Fibroblast of mammary gland (primary cell): Measurements from ENCODE around the gene ZFHX2.
"Not testable (repeated sequence)": the region's sequence is repeated elsewhere in the genome, so short reads cannot be mapped to it uniquely, and the experiment has no call there.

Experiments
- DNase-seq: peaks from one replicate; pipeline ENCODE4 v3.0.0-alpha.2; 2010; ENCODE audit warnings: low read depth
- H3K4me3 ChIP-seq: 2 replicates; pipeline ENCODE4 v1.5.1; 2011; ENCODE audit warnings: low read depth, mild to moderate bottlenecking, low read length, moderate library complexity; ENCODE audit not compliant: control insufficient read depth
- CTCF ChIP-seq: conservative IDR thresholded peaks from 2 replicates; pipeline ENCODE4 v1.5.1; 2011; ENCODE audit warnings: low read depth, low read length, inconsistent platforms; ENCODE audit not compliant: control insufficient read depth, insufficient read depth

The ZFHX2 gene

GRCh38 chr14:23538785-23539184 is 12.8 kb downstream of the ZFHX2 start:
- TF ChIP-seq CTCF, result no peak
- H3K4me3 ChIP-seq, result no peak overlapping the region
- peak; percentile 31 for DNase-seq

GRCh38 chr14:23538050-23538718 is 13.4 kb downstream of the ZFHX2 start:
- no peak overlapping the region for H3K4me3 ChIP-seq
- no peak for TF ChIP-seq CTCF
- no peak for DNase-seq

GRCh38 chr14:23537351-23538049 is 14.1 kb downstream of the ZFHX2 start:
- no peak overlapping the region for H3K4me3 ChIP-seq
- no peak for DNase-seq
- TF ChIP-seq CTCF, result no peak

GRCh38 chr14:23536906-23537305 is 14.7 kb downstream of the ZFHX2 start:
- DNase-seq, H3K4me3 ChIP-seq: not testable (repeated sequence)

GRCh38 chr14:23536494-23536893 is 15.1 kb downstream of the ZFHX2 start:
- no peak overlapping the region for H3K4me3 ChIP-seq
- no peak for TF ChIP-seq CTCF
- DNase-seq, result no peak

- H3K4me3 ChIP-seq, result no peak overlapping the region
- no peak for TF ChIP-seq CTCF
- no peak for DNase-seq
Measured at GRCh38 chr14:23535943-23536342, 15.6 kb downstream of the ZFHX2 start.

- no peak for DNase-seq
- no peak for TF ChIP-seq CTCF
- no peak overlapping the region for H3K4me3 ChIP-seq
Measured at GRCh38 chr14:23533652-23534435, 17.7 kb downstream of the ZFHX2 start.
